Panc1 (cell line): Measurements from ENCODE around the gene TTC39B. TPM values are rescaled to one million over a fixed set of nuclear protein-coding genes. Genes with fewer than 3 reads are reported as not detected.

ENCODE experiments used
- ATAC-seq: fragments of 200-7000 bp; cut with Tn5 transposase; 2 replicates; pipeline ENCODE4 v1.9.1; 2020; ENCODE audit warnings: mild to moderate bottlenecking, moderate library complexity
- BruUV-seq: library from RNA; stranded (reverse); fragments of 400-500 nt; replicated peaks from 2 replicates; lab custom pipeline; 2021; lab: Mats Ljungman, UMichigan
- CTCF ChIA-PET: fragments of 300-600 bp; sonication (Branson Sonifier 250); formaldehyde crosslinking; loops from one replicate; lab custom pipeline; 2022; ENCODE audit warnings: antibody characterized with exemption; lab: Charles Lee
- POLR2A ChIA-PET: fragments of 300-600 bp; sonication (Branson Sonifier 250); formaldehyde crosslinking; loops from one replicate; lab custom pipeline; 2022; ENCODE audit warnings: antibody characterized with exemption; lab: Charles Lee
- DNase-seq: peaks from one replicate; pipeline ENCODE4 v3.0.0-alpha.2; 2010; ENCODE audit warnings: low read depth, low spot score
- H3K27ac ChIP-seq: 2 replicates; pipeline ENCODE4 v1.5.1; 2011; ENCODE audit warnings: mild to moderate bottlenecking, low read length, inconsistent platforms
- H3K27me3 ChIP-seq: fragments of 200-500 bp; sonication (Bioruptor generic); 2 replicates; pipeline ENCODE4 v1.6.0; 2014; ENCODE audit warnings: low read length, inconsistent platforms; ENCODE audit not compliant: control insufficient read depth, insufficient read depth
- H3K36me3 ChIP-seq: fragments of 200-500 bp; sonication (Bioruptor generic); 2 replicates; pipeline ENCODE4 v1.5.1; 2014; ENCODE audit warnings: inconsistent platforms, mild to moderate bottlenecking, low read length, moderate library complexity; ENCODE audit not compliant: control insufficient read depth, insufficient read depth
- H3K4me1 ChIP-seq: 2 replicates; pipeline ENCODE4 v1.5.1; 2011; ENCODE audit warnings: inconsistent platforms, mild to moderate bottlenecking, low read length, moderate library complexity; ENCODE audit not compliant: control insufficient read depth, insufficient read depth
- H3K4me3 ChIP-seq, 2 experiments: 2 replicates each; pipeline ENCODE4 v1.5.1; 2011 to 2012; ENCODE audit warnings: low read depth in 2 of 2, low read length in 2 of 2, mild to moderate bottlenecking in 2 of 2, inconsistent platforms in 1 of 2, moderate library complexity in 1 of 2
- H3K9me3 ChIP-seq: fragments of 200-500 bp; sonication (Bioruptor generic); 2 replicates; pipeline ENCODE4 v1.5.1; 2014; ENCODE audit warnings: low read depth, mild to moderate bottlenecking, inconsistent platforms, low read length, moderate library complexity; ENCODE audit not compliant: control insufficient read depth, insufficient read depth
- POLR2AphosphoS5 ChIP-seq: IDR thresholded peaks from 2 replicates; pipeline ENCODE4 v1.6.1; 2012; ENCODE audit warnings: mild to moderate bottlenecking, low read depth, low read length, moderate library complexity
- SIN3A ChIP-seq: IDR thresholded peaks from 2 replicates; pipeline ENCODE4 v1.6.1; 2012; ENCODE audit warnings: low read depth, mild to moderate bottlenecking, low read length, moderate library complexity, borderline replicate concordance; ENCODE audit not compliant: insufficient read depth
- TCF7L2 ChIP-seq: IDR thresholded peaks from 2 replicates; pipeline ENCODE4 v1.6.1; 2011; ENCODE audit warnings: mild to moderate bottlenecking, low read depth, low read length, inconsistent platforms
- in situ Hi-C: cut with HindIII; loops from 2 replicates; pipeline ENCODE4 v1.10.0; 2016; ENCODE audit warnings: low sequenced_read_pairs, low pct_unique_long_range_greater_than_20kb
- intact Hi-C: fragments of 100-400 bp; cut with micrococcal nuclease; formaldehyde crosslinking; loops from one replicate; pipeline ENCODE4 v1.10.0; 2022; ENCODE audit not compliant: unreplicated experiment
- total RNA-seq: library from RNA; stranded (reverse); gene quantifications from one replicate; pipeline ENCODE4 v1.2.1, GENCODE V29; 2021; ENCODE audit not compliant: unreplicated experiment
- TF ChIP-seq, protein P1 (sequence below), 2 experiments: IDR thresholded peaks; 2 replicates each; pipeline ENCODE4 v1.6.1; 2011 to 2012; ENCODE audit warnings: low read depth in 2 of 2, control low read depth in 1 of 2, low read length in 1 of 2, mild to moderate bottlenecking in 1 of 2, moderate library complexity in 1 of 2; ENCODE audit not compliant: insufficient read depth in 1 of 2
- TF ChIP-seq, protein P2 (sequence below): fragments of 450-650 bp; IDR thresholded peaks from 2 replicates; pipeline ENCODE4 v1.5.1; 2017; ENCODE audit warnings: mild to moderate bottlenecking

The TTC39B gene
- total RNA-seq, 1 experiment from 2014 or later: 1.6 TPM

DNA sequence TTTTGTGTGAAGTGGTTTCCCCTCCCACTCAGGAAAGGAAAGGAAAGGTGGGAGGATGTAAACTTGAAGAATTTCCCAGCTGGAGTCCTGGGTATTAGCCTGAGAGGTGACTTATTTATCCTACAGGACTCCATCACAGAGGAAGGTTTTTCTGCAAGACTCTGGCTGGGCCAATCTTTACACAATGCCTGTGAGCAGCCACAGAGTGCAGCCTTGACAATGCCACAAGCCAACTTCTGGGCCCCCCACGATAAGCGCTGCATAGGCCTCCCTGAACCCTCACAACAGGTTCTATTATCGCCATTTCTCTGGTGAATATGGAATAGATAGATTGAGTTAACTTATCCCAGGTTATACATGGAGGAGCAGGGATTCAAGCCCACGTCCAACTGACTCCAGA lies 12.4 kb downstream of the TTC39B start:
- ChIA-PET CTCF (no interaction called here), POLR2A (no interaction called here)
- Histone ChIP-seq H3K27me3 (no peaks in the 10 kb centered on the region), H3K36me3 (no peaks in the 10 kb centered on the region), H3K4me1 (no peaks in the 10 kb centered on the region), H3K9me3 (no peaks in the 10 kb centered on the region), H3K27ac (no peak overlapping the region), H3K4me3 (no peak overlapping the region)
- BruUV-seq: no TSS peak
- DNase-seq (no peak), ATAC-seq (no peak)
- no peak for TF ChIP-seq SIN3A
- no peak for TF ChIP-seq POLR2AphosphoS5
- TF ChIP-seq, protein P1, sequence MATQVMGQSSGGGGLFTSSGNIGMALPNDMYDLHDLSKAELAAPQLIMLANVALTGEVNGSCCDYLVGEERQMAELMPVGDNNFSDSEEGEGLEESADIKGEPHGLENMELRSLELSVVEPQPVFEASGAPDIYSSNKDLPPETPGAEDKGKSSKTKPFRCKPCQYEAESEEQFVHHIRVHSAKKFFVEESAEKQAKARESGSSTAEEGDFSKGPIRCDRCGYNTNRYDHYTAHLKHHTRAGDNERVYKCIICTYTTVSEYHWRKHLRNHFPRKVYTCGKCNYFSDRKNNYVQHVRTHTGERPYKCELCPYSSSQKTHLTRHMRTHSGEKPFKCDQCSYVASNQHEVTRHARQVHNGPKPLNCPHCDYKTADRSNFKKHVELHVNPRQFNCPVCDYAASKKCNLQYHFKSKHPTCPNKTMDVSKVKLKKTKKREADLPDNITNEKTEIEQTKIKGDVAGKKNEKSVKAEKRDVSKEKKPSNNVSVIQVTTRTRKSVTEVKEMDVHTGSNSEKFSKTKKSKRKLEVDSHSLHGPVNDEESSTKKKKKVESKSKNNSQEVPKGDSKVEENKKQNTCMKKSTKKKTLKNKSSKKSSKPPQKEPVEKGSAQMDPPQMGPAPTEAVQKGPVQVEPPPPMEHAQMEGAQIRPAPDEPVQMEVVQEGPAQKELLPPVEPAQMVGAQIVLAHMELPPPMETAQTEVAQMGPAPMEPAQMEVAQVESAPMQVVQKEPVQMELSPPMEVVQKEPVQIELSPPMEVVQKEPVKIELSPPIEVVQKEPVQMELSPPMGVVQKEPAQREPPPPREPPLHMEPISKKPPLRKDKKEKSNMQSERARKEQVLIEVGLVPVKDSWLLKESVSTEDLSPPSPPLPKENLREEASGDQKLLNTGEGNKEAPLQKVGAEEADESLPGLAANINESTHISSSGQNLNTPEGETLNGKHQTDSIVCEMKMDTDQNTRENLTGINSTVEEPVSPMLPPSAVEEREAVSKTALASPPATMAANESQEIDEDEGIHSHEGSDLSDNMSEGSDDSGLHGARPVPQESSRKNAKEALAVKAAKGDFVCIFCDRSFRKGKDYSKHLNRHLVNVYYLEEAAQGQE (IDR thresholded peaks at IDR 0.05; ENCODE audit: insufficient read depth in 1 of 2, low read depth in 2 of 2, low read length in 1 of 2): no peak
- TF ChIP-seq, protein P2, sequence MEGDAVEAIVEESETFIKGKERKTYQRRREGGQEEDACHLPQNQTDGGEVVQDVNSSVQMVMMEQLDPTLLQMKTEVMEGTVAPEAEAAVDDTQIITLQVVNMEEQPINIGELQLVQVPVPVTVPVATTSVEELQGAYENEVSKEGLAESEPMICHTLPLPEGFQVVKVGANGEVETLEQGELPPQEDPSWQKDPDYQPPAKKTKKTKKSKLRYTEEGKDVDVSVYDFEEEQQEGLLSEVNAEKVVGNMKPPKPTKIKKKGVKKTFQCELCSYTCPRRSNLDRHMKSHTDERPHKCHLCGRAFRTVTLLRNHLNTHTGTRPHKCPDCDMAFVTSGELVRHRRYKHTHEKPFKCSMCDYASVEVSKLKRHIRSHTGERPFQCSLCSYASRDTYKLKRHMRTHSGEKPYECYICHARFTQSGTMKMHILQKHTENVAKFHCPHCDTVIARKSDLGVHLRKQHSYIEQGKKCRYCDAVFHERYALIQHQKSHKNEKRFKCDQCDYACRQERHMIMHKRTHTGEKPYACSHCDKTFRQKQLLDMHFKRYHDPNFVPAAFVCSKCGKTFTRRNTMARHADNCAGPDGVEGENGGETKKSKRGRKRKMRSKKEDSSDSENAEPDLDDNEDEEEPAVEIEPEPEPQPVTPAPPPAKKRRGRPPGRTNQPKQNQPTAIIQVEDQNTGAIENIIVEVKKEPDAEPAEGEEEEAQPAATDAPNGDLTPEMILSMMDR: no peak
- TF ChIP-seq TCF7L2: no peak
- intact Hi-C loops: no loop called here
- in situ Hi-C loops: no loop called here

DNA sequence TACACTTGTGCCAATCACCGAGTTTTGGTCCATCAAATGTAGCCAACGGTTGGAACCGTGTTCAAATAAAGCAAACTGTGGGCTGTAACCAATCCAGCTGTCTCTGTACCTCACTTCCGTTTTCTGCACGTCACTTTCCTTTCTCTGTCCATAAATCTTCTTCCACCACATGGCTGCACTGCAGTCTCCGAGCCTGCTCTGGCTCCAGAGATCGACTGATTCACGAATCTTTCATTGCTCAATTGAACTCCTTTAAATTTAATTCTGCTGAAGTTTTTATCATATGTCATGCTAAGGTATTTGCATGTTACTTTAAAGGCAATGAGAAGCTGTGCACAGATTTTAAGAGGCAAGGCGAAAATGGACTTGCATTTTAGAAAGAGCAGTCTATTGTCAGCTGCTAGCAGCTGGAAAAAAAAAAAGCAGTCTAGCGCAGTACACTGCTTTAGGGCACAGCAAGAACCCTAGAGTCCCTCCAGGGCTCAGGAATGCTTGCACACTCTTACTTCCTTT lies 13.2 kb downstream of the TTC39B start:
- TF ChIP-seq SIN3A (no peak), POLR2AphosphoS5 (no peak), TCF7L2 (no peak)
- TF ChIP-seq, protein P2: no peak
- TF ChIP-seq, protein P1 (IDR thresholded peaks at IDR 0.05; ENCODE audit: insufficient read depth in 1 of 2, low read depth in 2 of 2, low read length in 1 of 2): no peak
- DNase-seq: no peak
- Histone ChIP-seq H3K27me3 (no peaks in the 10 kb centered on the region), H3K36me3 (no peaks in the 10 kb centered on the region), H3K4me1 (no peaks in the 10 kb centered on the region), H3K27ac (no peak overlapping the region), H3K4me3 (no peak overlapping the region), H3K9me3 (no peaks in the 10 kb centered on the region)
- intact Hi-C loops (no loop called here), in situ Hi-C loops (no loop called here)
- BruUV-seq: no TSS peak
- ChIA-PET CTCF (no interaction called here), POLR2A (no interaction called here)
- no peak for ATAC-seq
